ENCODE measurements around the gene LBH. TPM values are rescaled to one million over a fixed set of nuclear protein-coding genes. Genes with fewer than 3 reads are reported as not detected.

LBH gene
- 100 to 1,000 TPM; 191 to 297 (median 221) TPM for polyA plus RNA-seq (ENCODE audit: low read depth in 6 of 6)

DNA sequence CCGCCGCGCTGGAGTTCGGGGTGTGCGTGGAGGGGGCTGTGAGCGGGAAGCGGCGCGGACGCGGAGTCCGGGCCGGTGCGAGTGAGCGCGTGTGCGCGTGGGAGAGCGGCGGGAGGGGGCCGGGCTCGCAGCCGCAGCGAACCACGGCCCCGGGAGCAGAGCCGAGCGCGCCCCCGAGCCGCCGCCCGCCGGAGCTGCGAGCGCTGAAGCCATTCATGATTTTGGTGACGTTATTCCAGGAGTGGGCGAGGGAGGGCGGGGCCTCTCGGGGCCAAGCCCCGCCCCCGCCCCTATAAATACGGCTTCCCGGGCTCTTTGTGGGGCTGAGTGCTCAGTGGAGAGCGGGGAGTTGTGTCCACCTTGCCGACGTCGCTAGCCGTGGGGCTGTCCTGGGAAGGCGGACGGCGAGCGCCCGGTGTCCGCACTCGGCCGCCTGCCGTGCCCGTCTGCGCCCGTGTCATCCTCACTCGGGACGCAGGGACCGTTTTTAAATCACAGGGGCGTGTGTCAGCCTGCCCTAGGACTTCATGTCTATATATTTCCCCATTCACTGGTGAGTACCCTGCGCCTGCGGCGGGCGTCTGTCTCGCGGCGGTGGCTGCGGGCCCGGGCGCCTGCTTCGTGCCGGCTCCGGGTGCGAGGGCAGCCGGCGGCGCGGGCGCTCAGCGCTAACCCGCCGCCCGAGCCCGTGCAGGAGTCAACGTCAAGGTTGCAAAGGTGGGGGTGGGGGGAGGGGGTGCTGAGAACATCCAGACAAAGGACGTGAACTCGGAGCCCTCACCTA, at the start of gene LBH:
Gene LBH, plus strand, starts transcription at position 323 of the 784 bp plus-strand sequence. Its CDS starts 205 bp downstream, at position 528.
- Mint-ChIP-seq H3K9me3 (no peaks in the 10 kb centered on the region), H3K36me3 (peaks cover 11 to 14% of the 10 kb centered on the region in 2 donors), H3K4me3 (peak within 1 kb of the TSS; percentile 96 to 99 (median 97)), H3K27me3 (no peaks in the 10 kb centered on the region), H3K27ac (peak within 1 kb of the TSS; percentile 93 to 98 (median 97)), H3K4me1 (peaks cover 45 to 56% (median 51%) of the 10 kb centered on the region in 3 donors)
- ATAC-seq (ENCODE audit: low read depth in 2 of 2), result peak; percentile 59 to 62
- peak; percentile 85 for DNase-seq

DNA sequence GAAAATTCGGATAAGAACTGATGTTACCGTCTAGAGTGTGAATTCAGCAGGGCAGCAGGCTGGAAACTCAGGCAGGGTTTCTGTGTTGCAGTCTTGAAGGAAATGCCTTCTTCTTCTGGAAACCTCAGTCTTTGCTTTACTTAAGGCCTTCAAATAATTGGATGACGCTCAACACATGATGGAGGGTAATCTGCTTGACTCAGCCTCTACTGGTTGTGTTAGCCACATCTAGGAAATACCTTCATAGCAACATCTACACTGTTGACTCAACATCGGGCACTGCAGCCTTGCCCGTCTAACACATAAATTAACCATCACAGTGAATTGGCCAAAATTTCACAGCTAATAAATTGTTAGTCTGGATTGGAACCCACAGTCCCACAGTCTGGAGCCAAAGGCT, 47.3 kb upstream of the LBH start:
- Mint-ChIP-seq H3K4me3 (no peak overlapping the region), H3K27me3 (peaks cover 0 to 11% (median 0%) of the 10 kb centered on the region in 3 donors), H3K36me3 (no peaks in the 10 kb centered on the region), H3K27ac (no peak overlapping the region), H3K9me3 (peaks cover 0 to 2% (median 0%) of the 10 kb centered on the region in 7 donors), H3K4me1 (peaks cover 7 to 9% (median 8%) of the 10 kb centered on the region in 3 donors)
- ATAC-seq (ENCODE audit: low read depth in 2 of 2) (no peak), DNase-seq (no peak)

DNA sequence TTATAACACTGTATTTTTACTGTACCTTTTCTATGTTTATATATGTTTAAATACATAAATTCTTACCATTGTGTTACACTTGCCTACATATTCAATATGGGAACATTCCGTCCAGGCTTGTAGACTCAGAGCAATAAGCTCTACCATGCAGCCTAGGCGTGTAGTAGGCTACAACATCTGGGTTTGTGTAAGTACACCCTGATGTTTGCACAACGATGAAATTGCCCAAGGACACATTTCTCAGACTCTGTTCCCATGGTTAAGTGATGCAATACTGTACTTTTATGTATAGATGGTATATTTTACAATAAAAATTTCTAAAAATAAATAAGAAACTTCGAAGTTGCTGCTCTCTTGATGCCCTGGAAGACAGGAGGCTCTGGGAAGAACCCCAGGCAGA, 46.2 kb upstream of the LBH start:
- Mint-ChIP-seq H3K27me3 (peaks cover 0 to 11% (median 0%) of the 10 kb centered on the region in 3 donors), H3K4me3 (no peak overlapping the region), H3K27ac (no peak overlapping the region), H3K36me3 (no peaks in the 10 kb centered on the region), H3K9me3 (peaks cover 0 to 5% (median 1%) of the 10 kb centered on the region in 7 donors), H3K4me1 (peaks cover 7 to 9% (median 8%) of the 10 kb centered on the region in 3 donors)
- no peak for ATAC-seq (ENCODE audit: low read depth in 2 of 2)
- no peak for DNase-seq

DNA sequence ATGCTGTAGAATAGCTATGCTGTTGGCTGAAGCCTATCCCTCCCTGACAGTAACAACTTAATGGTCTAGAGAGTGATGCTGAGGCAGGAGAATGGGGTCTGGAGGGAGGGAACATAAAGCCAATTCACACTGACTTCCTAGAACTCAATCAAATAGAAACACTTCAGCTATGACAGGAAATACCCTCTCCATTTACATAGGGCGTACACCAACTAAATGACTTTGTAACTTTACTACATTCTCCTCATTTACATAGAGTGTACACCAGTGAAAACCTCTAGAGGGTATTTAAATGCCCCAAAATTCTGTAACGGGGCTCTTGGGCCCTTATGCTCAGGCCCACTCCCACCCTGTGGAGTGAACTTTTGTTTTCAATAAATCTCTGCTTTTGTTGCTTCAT, 43.0 kb upstream of the LBH start:
- Mint-ChIP-seq H3K4me3 (no peak overlapping the region), H3K36me3 (no peaks in the 10 kb centered on the region), H3K4me1 (peaks cover 7 to 9% (median 8%) of the 10 kb centered on the region in 3 donors), H3K27me3 (peaks cover 0 to 11% (median 0%) of the 10 kb centered on the region in 3 donors), H3K9me3 (peaks cover 0 to 10% (median 1%) of the 10 kb centered on the region in 7 donors), H3K27ac (peak overlapping the region in 1 of 6 donors; percentile 61)
- ATAC-seq (ENCODE audit: low read depth in 2 of 2) (peak in 1 of 2 donors; percentile 20), DNase-seq (no peak)

DNA sequence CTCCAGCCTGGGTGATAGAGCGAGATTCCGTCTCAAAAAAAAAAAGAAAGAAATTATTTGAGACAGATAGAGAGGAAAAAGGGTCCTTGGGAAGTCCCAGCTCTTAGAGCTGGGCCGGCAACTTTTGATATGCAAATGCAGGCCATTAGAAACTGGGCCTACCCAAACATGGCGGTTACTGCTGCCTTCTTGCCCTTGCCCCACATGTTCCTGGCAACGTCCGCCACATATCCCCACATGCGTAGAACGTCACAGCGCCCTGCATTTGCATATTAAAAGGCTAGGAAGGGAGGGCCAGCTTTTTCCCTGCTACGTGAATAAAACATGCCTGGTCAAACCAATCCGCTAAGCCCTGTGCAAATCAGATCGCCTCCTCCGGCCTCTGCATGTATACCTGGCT, 40.7 kb upstream of the LBH start:
- Mint-ChIP-seq H3K36me3 (no peaks in the 10 kb centered on the region), H3K27ac (peak overlapping the region in 1 of 6 donors; percentile 24), H3K4me1 (peaks cover 9 to 15% (median 12%) of the 10 kb centered on the region in 3 donors), H3K4me3 (no peak overlapping the region), H3K27me3 (peaks cover 8 to 17% (median 12%) of the 10 kb centered on the region in 3 donors), H3K9me3 (peaks cover 0 to 10% (median 1%) of the 10 kb centered on the region in 7 donors)
- ATAC-seq (ENCODE audit: low read depth in 2 of 2), result no peak
- DNase-seq, result no peak

DNA sequence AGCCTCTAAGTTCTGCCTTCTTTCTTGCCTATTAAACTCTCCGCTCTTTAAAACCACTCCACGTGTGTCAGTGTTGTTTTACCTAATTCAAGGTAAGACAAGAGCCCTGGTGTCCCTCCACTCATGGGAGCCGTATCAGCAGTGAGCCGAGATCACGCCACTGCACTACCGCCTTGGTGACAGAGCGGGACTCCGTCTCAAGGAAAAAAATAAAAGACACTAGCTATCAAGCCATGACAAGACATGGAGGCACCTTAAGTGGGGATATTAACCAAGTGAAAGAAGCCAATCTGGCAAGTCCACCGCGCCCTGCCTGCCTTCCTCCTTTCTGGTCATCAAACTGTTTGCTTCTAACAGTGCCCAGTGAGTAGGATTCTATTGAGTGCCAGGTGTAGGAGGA, 40.2 kb upstream of the LBH start:
- DNase-seq (no peak), ATAC-seq (ENCODE audit: low read depth in 2 of 2) (no peak)
- Mint-ChIP-seq H3K4me3 (no peak overlapping the region), H3K27me3 (peaks cover 3 to 17% (median 12%) of the 10 kb centered on the region in 3 donors), H3K4me1 (peaks cover 9 to 15% (median 12%) of the 10 kb centered on the region in 3 donors), H3K27ac (peak overlapping the region in 3 of 6 donors; percentile 11 to 49 (median 17)), H3K9me3 (peaks cover 0 to 10% (median 1%) of the 10 kb centered on the region in 7 donors), H3K36me3 (no peaks in the 10 kb centered on the region)

DNA sequence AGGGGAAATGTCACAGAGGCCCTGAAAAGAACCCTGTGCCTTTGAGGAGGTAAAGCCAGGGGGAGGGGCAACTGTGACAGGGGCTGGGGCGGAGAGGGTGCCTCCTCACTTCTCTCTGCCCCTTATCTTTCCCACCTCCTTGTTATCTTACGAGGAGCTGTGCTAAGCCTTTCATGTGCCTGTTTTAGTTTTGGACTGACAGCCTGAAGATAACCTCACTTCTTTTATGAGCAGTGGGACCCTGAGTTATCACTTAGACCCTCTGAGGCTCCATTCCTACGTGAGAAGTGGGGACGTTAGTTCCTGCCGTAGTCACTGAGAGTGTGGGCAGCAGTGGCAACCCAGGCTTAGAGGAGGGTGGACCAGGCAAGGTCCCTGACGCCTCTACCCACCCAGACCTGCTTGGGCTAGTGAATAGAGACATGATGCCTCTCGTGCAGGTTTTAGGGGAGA, 39.5 kb upstream of the LBH start:
- Mint-ChIP-seq H3K27ac (peak overlapping the region in 1 of 6 donors; percentile 49), H3K9me3 (peaks cover 0 to 10% (median 1%) of the 10 kb centered on the region in 7 donors), H3K27me3 (peaks cover 0 to 17% (median 12%) of the 10 kb centered on the region in 3 donors), H3K36me3 (no peaks in the 10 kb centered on the region), H3K4me1 (peaks cover 9 to 15% (median 15%) of the 10 kb centered on the region in 3 donors), H3K4me3 (no peak overlapping the region)
- DNase-seq (no peak), ATAC-seq (ENCODE audit: low read depth in 2 of 2) (no peak)

DNA sequence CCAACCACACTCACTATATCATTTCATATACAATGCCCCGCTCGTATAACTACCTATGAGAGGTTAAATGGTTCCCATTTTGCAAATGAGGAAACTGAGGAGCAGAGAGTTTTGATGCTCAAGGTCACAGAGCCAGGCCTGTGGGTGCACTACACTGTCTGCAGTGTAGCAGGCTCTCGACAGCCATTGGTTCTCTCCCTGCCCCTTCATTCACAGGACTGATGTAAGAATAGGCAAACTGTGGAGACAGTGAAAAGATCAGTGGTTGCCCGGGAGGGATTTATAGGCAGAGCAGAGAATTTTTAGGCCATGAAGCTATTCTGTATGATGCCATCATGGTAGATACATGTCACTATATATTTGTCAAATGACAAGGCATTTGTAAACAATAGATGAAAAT, 39.0 kb upstream of the LBH start:
- Mint-ChIP-seq H3K4me3 (no peak overlapping the region), H3K36me3 (no peaks in the 10 kb centered on the region), H3K9me3 (peaks cover 0 to 10% (median 1%) of the 10 kb centered on the region in 7 donors), H3K4me1 (peaks cover 9 to 15% (median 15%) of the 10 kb centered on the region in 3 donors), H3K27ac (no peak overlapping the region), H3K27me3 (peaks cover 0 to 17% (median 12%) of the 10 kb centered on the region in 3 donors)
- no peak for ATAC-seq (ENCODE audit: low read depth in 2 of 2)
- DNase-seq, result no peak

DNA sequence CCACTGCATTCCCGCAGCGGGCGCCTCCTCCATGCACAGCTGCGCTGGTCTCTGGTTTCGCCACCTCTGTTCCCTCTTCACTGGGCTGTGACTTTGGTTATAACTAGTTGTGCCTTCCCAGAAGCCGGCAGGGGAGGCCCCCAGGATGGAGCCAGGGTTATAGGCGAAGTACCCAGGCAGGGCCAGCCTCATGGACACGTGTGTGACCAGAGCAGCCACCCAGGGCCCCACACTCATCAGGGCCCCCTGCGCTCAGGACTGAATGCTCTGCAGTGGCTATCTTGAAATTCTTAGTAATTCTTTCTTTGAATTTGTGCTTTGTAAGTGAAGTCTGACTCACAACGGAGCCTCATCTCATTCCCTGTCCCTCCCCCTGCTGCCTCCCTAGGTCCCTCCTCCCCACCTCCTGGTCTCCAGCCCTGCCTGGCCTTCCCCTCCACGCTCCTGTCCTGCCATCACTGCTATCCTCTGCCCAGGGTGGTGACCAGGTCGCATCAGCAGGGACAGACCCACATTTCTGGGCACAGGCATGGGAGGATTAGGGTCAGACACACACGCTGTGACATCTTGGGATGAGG, 38.1 kb upstream of the LBH start:
- H3K9me3 Mint-ChIP-seq, result peaks cover 0 to 10% (median 1%) of the 10 kb centered on the region in 7 donors
- no peak for DNase-seq
- H3K27ac Mint-ChIP-seq, result peak overlapping the region in 1 of 6 donors; percentile 40
- no peak for ATAC-seq (ENCODE audit: low read depth in 2 of 2)
- peaks cover 6 to 13% (median 11%) of the 10 kb centered on the region in 3 donors for H3K4me1 Mint-ChIP-seq
- H3K4me3 Mint-ChIP-seq, result peak overlapping the region in 1 of 8 donors; percentile 73
- no peaks in the 10 kb centered on the region for H3K36me3 Mint-ChIP-seq
- peaks cover 0 to 17% (median 12%) of the 10 kb centered on the region in 3 donors for H3K27me3 Mint-ChIP-seq

DNA sequence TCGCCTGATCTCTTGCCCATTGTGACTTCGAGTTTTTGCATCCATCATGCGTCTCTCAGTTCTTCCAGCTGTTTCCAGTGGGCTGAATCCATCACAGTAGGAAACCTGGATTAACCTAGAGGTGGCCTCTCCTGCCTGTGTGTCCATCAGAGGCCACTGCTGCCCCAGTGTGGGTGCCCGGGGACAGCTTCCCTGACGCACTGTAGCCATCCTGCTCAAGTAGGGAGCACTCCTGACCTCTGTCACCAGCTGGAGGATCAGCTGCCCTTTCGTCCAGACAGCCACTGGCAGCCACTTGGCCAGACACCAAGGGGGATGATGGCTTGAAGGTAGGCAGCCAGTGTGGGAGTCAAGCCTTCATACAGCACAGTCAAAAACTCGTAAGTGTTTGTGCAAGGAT, 36.9 kb upstream of the LBH start:
- Mint-ChIP-seq H3K9me3 (peaks cover 0 to 8% (median 0%) of the 10 kb centered on the region in 7 donors), H3K36me3 (no peaks in the 10 kb centered on the region), H3K4me3 (no peak overlapping the region), H3K27ac (no peak overlapping the region), H3K4me1 (peaks cover 2 to 7% (median 6%) of the 10 kb centered on the region in 3 donors), H3K27me3 (peaks cover 0 to 17% (median 12%) of the 10 kb centered on the region in 3 donors)
- DNase-seq, result no peak
- no peak for ATAC-seq (ENCODE audit: low read depth in 2 of 2)

DNA sequence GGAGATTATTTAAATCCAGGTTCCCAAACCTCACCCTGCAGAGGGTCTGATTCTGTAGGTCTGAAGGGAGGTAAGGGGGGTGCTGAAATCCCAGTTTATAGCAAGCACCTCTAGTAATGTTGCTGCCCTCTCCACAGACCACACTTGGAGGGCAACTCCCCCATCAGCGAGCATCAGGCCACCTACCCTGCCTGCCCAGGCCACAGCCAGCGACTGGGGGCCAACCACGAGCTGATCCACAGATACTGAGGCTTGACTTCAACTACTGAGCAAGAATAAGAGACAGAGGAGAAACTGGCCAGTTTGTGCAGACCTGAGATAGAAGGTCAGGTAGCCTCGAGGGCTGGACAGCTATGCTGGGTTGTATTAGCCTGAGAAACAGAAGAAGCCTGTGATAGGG, 36.3 kb upstream of the LBH start:
- H3K9me3 Mint-ChIP-seq, result peaks cover 0 to 5% (median 0%) of the 10 kb centered on the region in 7 donors
- peak overlapping the region in 1 of 6 donors; percentile 27 for H3K27ac Mint-ChIP-seq
- H3K27me3 Mint-ChIP-seq, result peaks cover 0 to 17% (median 12%) of the 10 kb centered on the region in 3 donors
- ATAC-seq (ENCODE audit: low read depth in 2 of 2) (no peak), DNase-seq (no peak)
- peaks cover 2 to 7% (median 6%) of the 10 kb centered on the region in 3 donors for H3K4me1 Mint-ChIP-seq
- H3K4me3 Mint-ChIP-seq, result no peak overlapping the region
- H3K36me3 Mint-ChIP-seq, result no peaks in the 10 kb centered on the region

DNA sequence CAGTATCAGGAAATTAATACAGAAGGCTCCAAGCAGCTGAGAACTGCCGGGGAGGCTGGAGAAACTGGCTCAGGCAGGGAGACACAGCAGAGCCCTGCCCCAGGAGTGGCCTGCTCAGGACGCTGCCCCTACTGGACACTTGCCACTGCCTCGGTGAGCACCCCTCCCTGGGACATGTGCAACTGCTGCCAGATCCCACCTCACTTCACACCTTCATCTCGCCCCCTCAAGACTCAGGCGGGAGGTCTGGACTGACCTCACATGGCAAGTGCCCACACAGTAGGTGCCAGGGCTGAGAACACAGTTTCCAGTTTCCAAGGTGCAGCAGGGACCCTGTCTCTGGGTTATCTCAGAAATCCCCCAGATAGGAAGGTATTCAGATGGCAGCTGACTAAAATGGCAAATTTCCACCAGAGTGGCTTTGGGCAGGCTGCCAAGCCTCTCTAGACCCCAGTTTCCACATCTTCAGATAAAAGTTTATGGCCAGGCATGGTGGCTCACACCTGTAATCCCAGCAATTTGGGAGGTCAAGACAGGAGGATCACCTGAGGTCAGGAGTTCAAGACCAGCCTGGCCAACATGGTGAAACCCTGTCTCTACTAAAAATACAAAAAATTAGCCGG, 33.7 kb upstream of the LBH start:
- Mint-ChIP-seq H3K4me3 (peak overlapping the region in 1 of 8 donors; percentile 3), H3K4me1 (peaks cover 2 to 7% (median 6%) of the 10 kb centered on the region in 3 donors), H3K9me3 (no peaks in the 10 kb centered on the region), H3K27me3 (peaks cover 0 to 17% (median 12%) of the 10 kb centered on the region in 3 donors), H3K27ac (peak overlapping the region in 2 of 6 donors; percentile 63 to 65), H3K36me3 (no peaks in the 10 kb centered on the region)
- ATAC-seq (ENCODE audit: low read depth in 2 of 2), result no peak
- DNase-seq, result no peak

DNA sequence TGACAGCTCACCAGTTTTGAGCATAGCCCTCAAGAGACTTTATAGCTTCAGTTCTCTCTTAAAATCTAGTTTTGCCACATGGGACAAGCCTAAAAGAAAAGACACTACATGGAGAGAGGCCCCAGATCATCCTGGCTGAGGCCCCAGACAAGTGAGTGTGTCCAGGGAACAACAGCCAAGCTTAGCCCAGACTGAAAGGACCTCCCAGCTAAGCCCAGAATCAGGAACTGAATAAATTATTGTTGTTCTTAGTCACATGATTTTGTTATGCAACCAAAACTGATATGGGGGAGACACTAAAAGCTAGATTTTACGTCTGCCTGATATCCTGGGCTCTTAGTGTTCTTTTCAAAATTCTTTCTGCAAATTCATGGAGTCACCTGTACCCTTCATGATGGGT, 29.3 kb upstream of the LBH start:
- Mint-ChIP-seq H3K27me3 (no peaks in the 10 kb centered on the region), H3K9me3 (no peaks in the 10 kb centered on the region), H3K4me1 (peaks cover 0 to 5% (median 0%) of the 10 kb centered on the region in 3 donors), H3K36me3 (no peaks in the 10 kb centered on the region), H3K27ac (peak overlapping the region in 1 of 6 donors; percentile 38), H3K4me3 (no peak overlapping the region)
- DNase-seq (no peak), ATAC-seq (ENCODE audit: low read depth in 2 of 2) (no peak)

Data from naive B cell (primary cell).